Brain microvascular endothelial cell (primary cell): ENCODE results near the gene CLEC20A.

Source experiments
- DNase-seq: peaks from one replicate; pipeline ENCODE4 v3.0.0-alpha.2; 2020
- H3K27ac ChIP-seq: fragments of 250-450 bp; sonication (Bioruptor Pico); 2 replicates; pipeline ENCODE4 v1.5.1; 2020; ENCODE audit warnings: mild to moderate bottlenecking, moderate library complexity
- H3K27me3 ChIP-seq: fragments of 250-450 bp; sonication (Bioruptor Pico); replicated peaks from 2 replicates; pipeline ENCODE4 v1.5.1; 2020; ENCODE audit warnings: mild to moderate bottlenecking
- H3K36me3 ChIP-seq: fragments of 250-450 bp; sonication (Bioruptor Pico); replicated peaks from 2 replicates; pipeline ENCODE4 v1.5.1; 2020; ENCODE audit warnings: mild to moderate bottlenecking
- H3K4me3 ChIP-seq: 2 replicates; pipeline ENCODE4 v1.5.1; 2011; ENCODE audit warnings: low read depth, mild to moderate bottlenecking, control low read depth, low read length, moderate library complexity
- CTCF ChIP-seq: IDR thresholded peaks from 2 replicates; pipeline ENCODE4 v1.5.1; 2011; ENCODE audit warnings: low read depth, mild to moderate bottlenecking, moderate library complexity, low read length, control low read depth, inconsistent platforms; ENCODE audit errors: missing control alignments
- in situ Hi-C: cut with HindIII; loops from 2 replicates; pipeline ENCODE4 v1.10.0; 2017; ENCODE audit warnings: low sequenced_read_pairs, low pct_ligation_motif_present

The CLEC20A gene

DNA sequence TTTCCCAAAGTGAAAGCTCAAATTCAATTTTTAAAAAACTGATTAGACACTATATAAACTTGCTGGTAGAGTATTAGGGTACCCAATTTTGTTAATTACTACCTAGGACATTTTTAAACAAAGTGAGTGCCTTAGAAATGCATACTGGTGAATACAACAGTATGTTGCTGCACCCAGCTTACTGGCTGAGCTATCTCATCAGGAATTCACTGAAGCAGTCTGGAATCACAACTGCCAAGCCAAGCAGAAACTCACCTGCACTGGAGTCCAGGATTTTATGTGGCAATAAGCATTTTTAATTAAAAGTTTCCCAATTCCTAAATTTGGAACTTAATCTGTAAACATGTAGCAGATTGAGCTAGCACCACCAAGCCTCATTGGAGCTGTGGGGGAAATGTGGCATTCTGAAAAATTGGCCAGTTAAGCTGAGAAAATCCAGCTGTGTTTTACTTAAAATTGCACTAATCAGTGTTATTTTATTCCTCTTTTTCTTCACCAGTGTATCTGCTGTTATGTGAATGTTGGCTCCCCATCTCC, 61.8 kb downstream of the CLEC20A start:
- H3K27me3 ChIP-seq, result no peaks in the 10 kb centered on the region
- DNase-seq, result no peak
- in situ Hi-C loops, result no loop called here
- H3K36me3 ChIP-seq, result no peaks in the 10 kb centered on the region
- H3K4me3 ChIP-seq, result no peak overlapping the region
- H3K27ac ChIP-seq, result no peak overlapping the region
- no peak for TF ChIP-seq CTCF

- DNase-seq, result no peak
- Histone ChIP-seq H3K27me3 (no peaks in the 10 kb centered on the region), H3K4me3 (no peak overlapping the region), H3K36me3 (no peaks in the 10 kb centered on the region), H3K27ac (no peak overlapping the region)
- no peak for TF ChIP-seq CTCF
- in situ Hi-C loops, result no loop called here
Observed at GRCh38 chr1:178434360-178434759, 62.4 kb downstream of the CLEC20A start.
